Mesothelial cell of epicardium (in vitro differentiated cells): ENCODE data around the gene LAG3. TPM values are rescaled to one million over a fixed set of nuclear protein-coding genes. Genes with fewer than 3 reads are reported as not detected.
A peak's percentile ranks its signal among the peaks of the same experiment; 100 is the strongest.

Source experiments
- DNase-seq, 2 experiments: peaks; one replicate each; pipeline ENCODE4 v3.0.0; 2021; ENCODE audit warnings: low spot score in 2 of 2; ENCODE audit not compliant: unreplicated experiment in 2 of 2
- H3K27ac Mint-ChIP-seq: 2 replicates; pipeline ENCODE4 v1.8.0; 2021; ENCODE audit warnings: mixed read lengths
- H3K27me3 Mint-ChIP-seq: 2 replicates; pipeline ENCODE4 v1.8.0; 2021; ENCODE audit warnings: low read depth, mixed read lengths
- H3K36me3 Mint-ChIP-seq: 2 replicates; pipeline ENCODE4 v1.8.0; 2021; ENCODE audit warnings: mixed read lengths
- H3K4me1 Mint-ChIP-seq: 2 replicates; pipeline ENCODE4 v1.8.0; 2021; ENCODE audit warnings: mixed read lengths
- H3K4me3 Mint-ChIP-seq: 2 replicates; pipeline ENCODE4 v1.8.0; 2021; ENCODE audit warnings: mild to moderate bottlenecking, moderate library complexity, mixed read lengths
- H3K9me3 Mint-ChIP-seq: 2 replicates; pipeline ENCODE4 v1.8.0; 2021; ENCODE audit warnings: mixed read lengths
- CTCF ChIP-seq: fragments of 200-600 bp; sonication (generic); IDR thresholded peaks from one replicate; pipeline ENCODE4 v1.5.0; 2021; ENCODE audit warnings: antibody characterized with exemption; ENCODE audit not compliant: unreplicated experiment
- total RNA-seq: library from RNA; stranded (reverse); gene quantifications from 3 replicates; pipeline ENCODE4 v1.2.1, GENCODE V29; 2021

Gene LAG3
- total RNA-seq, 1 donor from 2014 or later: 3.8 TPM

GRCh38 chr12:6775185-6776174 is 3.2 kb downstream of the LAG3 start:
- TF ChIP-seq CTCF: no peak
- peaks cover 63% of the 10 kb centered on the region for H3K27me3 Mint-ChIP-seq
- H3K4me3 Mint-ChIP-seq: no peak overlapping the region
- peaks cover 15% of the 10 kb centered on the region for H3K4me1 Mint-ChIP-seq
- no peak for DNase-seq
- peaks cover 30% of the 10 kb centered on the region for H3K36me3 Mint-ChIP-seq
- no peak overlapping the region for H3K27ac Mint-ChIP-seq
- no peaks in the 10 kb centered on the region for H3K9me3 Mint-ChIP-seq

GRCh38 chr12:6777386-6777785 is 5.1 kb downstream of the LAG3 start:
- Mint-ChIP-seq H3K9me3 (no peaks in the 10 kb centered on the region), H3K4me1 (peaks cover 15% of the 10 kb centered on the region), H3K27ac (no peak overlapping the region), H3K4me3 (no peak overlapping the region), H3K27me3 (peaks cover 56% of the 10 kb centered on the region), H3K36me3 (peaks cover 18% of the 10 kb centered on the region)
- DNase-seq: no peak
- no peak for TF ChIP-seq CTCF

- H3K9me3 Mint-ChIP-seq: no peaks in the 10 kb centered on the region
Observed at GRCh38 chr12:6778217-6778573, 5.9 kb downstream of the LAG3 start.

GRCh38 chr12:6778574-6779550 is 6.5 kb downstream of the LAG3 start:
- DNase-seq: peak; percentile 85 to 96
- Mint-ChIP-seq H3K4me3 (peak overlapping the region; percentile 79), H3K9me3 (no peaks in the 10 kb centered on the region), H3K4me1 (peaks cover 13% of the 10 kb centered on the region), H3K27me3 (peaks cover 45% of the 10 kb centered on the region), H3K36me3 (peaks cover 14% of the 10 kb centered on the region), H3K27ac (peak overlapping the region; percentile 71)
- peak; percentile 85 for TF ChIP-seq CTCF

More at GRCh38 chr12:6778217-6778573, 5.9 kb downstream of the LAG3 start:
- no peak for TF ChIP-seq CTCF
- DNase-seq: no peak
- peak overlapping the region; percentile 71 for H3K27ac Mint-ChIP-seq
- H3K4me1 Mint-ChIP-seq: peaks cover 15% of the 10 kb centered on the region
- peaks cover 48% of the 10 kb centered on the region for H3K27me3 Mint-ChIP-seq
- peaks cover 17% of the 10 kb centered on the region for H3K36me3 Mint-ChIP-seq
- H3K4me3 Mint-ChIP-seq: peak overlapping the region; percentile 79

GRCh38 chr12:6779708-6780432 is 7.5 kb downstream of the LAG3 start:
- H3K27me3 Mint-ChIP-seq: peaks cover 35% of the 10 kb centered on the region
- peaks cover 13% of the 10 kb centered on the region for H3K4me1 Mint-ChIP-seq
- H3K36me3 Mint-ChIP-seq: peaks cover 10% of the 10 kb centered on the region
- no peak for TF ChIP-seq CTCF
- no peak overlapping the region for H3K4me3 Mint-ChIP-seq
- no peak for DNase-seq
- H3K27ac Mint-ChIP-seq: no peak overlapping the region
- H3K9me3 Mint-ChIP-seq: no peaks in the 10 kb centered on the region
